GM13976 (cell line): ENCODE measurements around the gene SLC2A13.

Experiments used
- DNase-seq: peaks from one replicate; pipeline ENCODE4 v3.0.0; 2012; ENCODE audit warnings: low spot score
- CTCF ChIP-seq: IDR thresholded peaks from 2 replicates; pipeline ENCODE4 v1.5.1; 2012; ENCODE audit warnings: borderline replicate concordance, mild to moderate bottlenecking; ENCODE audit not compliant: insufficient read depth; ENCODE audit errors: extremely low read depth, missing control alignments, control extremely low read depth
- in situ Hi-C: fragments of 300-500 bp; cut with MboI; formaldehyde crosslinking; loops from one replicate; pipeline ENCODE4 v1.12.0; 2022; ENCODE audit warnings: low sequenced_read_pairs, mixed read lengths, inconsistent platforms; ENCODE audit not compliant: unreplicated experiment

Gene SLC2A13

GRCh38 chr12:40075458-40075857, 30.4 kb downstream of the SLC2A13 start:
- DNase-seq, result no peak
- no peak for TF ChIP-seq CTCF
- in situ Hi-C loops, result no loop called here

GRCh38 chr12:40068416-40068815, 37.5 kb downstream of the SLC2A13 start:
- in situ Hi-C loops, result no loop called here
- no peak for TF ChIP-seq CTCF
- no peak for DNase-seq

- DNase-seq, result no peak
- in situ Hi-C loops, result no loop called here
- TF ChIP-seq CTCF, result no peak
Observed at GRCh38 chr12:40065636-40066035, 40.2 kb downstream of the SLC2A13 start.

GRCh38 chr12:40063414-40063813, 42.5 kb downstream of the SLC2A13 start:
- no peak for DNase-seq
- no peak for TF ChIP-seq CTCF
- in situ Hi-C loops, result no loop called here

GRCh38 chr12:40058721-40059190, 47.1 kb downstream of the SLC2A13 start:
- no peak for DNase-seq
- TF ChIP-seq CTCF, result no peak
- in situ Hi-C loops, result no loop called here

GRCh38 chr12:40056373-40056772, 49.5 kb downstream of the SLC2A13 start:
- no peak for TF ChIP-seq CTCF
- DNase-seq, result no peak
- in situ Hi-C loops, result no loop called here

GRCh38 chr12:40055776-40056175, 50.1 kb downstream of the SLC2A13 start:
- in situ Hi-C loops, result no loop called here
- no peak for DNase-seq
- TF ChIP-seq CTCF, result no peak
